ENCODE data around the gene CLDN20.

The CLDN20 gene, protein sequence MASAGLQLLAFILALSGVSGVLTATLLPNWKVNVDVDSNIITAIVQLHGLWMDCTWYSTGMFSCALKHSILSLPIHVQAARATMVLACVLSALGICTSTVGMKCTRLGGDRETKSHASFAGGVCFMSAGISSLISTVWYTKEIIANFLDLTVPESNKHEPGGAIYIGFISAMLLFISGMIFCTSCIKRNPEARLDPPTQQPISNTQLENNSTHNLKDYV

DNA sequence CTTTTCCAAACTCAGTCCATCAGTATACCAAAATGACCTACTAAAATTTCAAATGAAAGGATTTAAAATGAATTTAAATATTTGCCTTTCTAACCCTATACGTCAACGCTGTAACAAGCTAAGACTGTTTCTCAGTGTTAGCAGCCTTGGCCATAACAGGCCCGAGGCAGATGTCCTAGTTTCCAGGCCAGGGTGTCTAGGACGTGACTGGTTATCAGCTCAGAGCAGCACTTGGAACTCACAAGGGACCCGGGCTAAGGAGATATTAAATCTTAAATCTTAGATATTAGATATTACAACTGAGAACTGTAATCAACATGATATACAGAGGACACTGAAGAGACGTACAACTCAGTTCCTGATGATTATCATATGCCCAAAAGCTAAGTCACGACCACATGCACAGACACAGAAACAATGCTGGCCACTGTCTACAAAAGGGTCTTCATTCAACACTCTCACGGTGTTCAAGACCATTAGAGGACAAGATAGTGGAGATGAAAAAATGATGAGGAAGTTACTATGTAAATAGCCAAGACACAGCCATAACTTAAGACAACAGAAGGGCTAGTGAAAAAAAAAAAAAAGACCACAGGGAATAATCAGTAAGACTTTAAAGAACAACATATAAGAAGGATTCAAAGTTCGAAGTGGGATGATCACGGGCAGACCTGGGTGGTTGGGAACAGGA, at the start of gene CLDN20:
Gene CLDN20 (plus strand): TSS at position 641 of the 691 bp plus-strand sequence. CDS start 11,707 bp downstream, outside the sequence.
- TF ChIP-seq, protein P1, sequence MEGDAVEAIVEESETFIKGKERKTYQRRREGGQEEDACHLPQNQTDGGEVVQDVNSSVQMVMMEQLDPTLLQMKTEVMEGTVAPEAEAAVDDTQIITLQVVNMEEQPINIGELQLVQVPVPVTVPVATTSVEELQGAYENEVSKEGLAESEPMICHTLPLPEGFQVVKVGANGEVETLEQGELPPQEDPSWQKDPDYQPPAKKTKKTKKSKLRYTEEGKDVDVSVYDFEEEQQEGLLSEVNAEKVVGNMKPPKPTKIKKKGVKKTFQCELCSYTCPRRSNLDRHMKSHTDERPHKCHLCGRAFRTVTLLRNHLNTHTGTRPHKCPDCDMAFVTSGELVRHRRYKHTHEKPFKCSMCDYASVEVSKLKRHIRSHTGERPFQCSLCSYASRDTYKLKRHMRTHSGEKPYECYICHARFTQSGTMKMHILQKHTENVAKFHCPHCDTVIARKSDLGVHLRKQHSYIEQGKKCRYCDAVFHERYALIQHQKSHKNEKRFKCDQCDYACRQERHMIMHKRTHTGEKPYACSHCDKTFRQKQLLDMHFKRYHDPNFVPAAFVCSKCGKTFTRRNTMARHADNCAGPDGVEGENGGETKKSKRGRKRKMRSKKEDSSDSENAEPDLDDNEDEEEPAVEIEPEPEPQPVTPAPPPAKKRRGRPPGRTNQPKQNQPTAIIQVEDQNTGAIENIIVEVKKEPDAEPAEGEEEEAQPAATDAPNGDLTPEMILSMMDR (IDR thresholded peaks at IDR 0.05) = no peak

DNA sequence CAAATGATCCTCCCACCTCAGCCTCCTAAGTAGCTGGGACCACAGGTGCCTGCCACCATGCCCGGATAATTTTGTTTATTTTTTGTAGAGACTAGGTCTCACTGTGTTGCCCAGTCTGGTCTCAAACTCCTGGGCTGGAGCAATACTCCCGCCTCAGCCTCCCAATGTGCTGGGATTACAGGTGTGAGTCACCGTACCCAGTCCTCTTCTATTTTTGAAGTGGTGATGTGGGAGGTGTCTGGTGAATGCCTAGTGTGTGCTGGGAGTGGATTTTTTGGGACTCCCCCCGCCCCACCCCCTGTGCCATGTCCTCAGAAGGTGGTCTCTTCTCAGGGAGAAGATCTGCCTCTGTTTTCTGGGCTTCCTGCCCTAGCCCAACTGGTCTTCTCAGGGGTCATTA, 47.9 kb upstream of the CLDN20 start:
- TF ChIP-seq, protein P1 (IDR thresholded peaks at IDR 0.05) = no peak

DNA sequence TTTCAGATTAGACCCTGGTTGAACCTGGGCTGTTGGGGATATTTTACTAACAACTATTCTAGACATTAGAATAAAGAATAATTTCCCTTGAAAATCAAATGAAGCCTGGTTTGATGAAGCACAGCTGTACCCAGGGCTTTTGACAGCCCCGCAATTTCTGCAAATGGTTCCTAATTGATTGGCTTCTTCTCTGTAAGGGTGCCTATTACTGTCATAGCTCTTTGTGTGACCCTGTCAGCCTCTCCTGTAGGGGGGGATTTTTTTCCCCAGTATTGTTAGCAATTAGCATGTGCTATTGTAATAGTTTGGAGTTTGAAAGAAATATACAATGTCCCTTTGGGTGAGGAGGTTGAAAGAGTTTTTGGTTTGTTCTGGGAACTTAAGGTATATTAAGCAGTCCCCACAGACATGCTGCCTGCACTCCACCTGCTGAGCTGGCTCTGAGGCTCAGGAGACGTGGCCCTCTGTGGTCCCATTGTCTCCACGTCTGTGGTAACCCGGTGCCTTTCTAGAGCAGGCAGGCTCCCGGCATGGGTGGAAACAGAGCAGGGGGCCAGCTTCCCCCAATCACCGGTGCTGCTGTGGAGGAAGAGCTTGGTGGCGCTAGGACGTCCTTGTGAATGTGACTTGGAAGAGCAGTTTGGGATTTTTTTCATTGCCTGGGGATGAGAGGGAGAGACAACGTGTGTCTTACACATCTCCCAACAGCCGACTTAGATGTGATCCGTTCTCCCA, 47.3 kb upstream of the CLDN20 start:
- TF ChIP-seq, protein P1 (IDR thresholded peaks at IDR 0.05) = no peak

DNA sequence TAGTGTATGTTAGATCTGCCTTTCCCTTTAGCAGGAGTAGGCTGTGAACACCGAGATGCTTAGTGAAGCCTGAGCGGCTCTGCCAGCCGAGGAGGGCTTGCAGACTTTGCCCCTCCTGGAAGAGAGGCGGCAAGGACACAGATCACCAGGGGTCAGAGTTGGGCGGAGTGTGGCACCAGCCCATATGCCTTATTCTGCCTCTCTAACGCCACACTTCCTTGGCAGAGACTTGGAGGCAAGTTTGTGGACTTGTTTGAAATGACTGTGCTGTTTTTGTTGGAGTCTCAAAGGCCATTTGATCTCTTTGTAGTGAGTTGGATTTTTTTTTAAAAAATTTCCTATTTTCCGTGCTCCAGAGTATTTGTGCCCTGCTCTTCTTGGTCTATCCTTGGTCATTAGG, 44.5 kb upstream of the CLDN20 start:
- TF ChIP-seq, protein P1 (IDR thresholded peaks at IDR 0.05) = no peak

DNA sequence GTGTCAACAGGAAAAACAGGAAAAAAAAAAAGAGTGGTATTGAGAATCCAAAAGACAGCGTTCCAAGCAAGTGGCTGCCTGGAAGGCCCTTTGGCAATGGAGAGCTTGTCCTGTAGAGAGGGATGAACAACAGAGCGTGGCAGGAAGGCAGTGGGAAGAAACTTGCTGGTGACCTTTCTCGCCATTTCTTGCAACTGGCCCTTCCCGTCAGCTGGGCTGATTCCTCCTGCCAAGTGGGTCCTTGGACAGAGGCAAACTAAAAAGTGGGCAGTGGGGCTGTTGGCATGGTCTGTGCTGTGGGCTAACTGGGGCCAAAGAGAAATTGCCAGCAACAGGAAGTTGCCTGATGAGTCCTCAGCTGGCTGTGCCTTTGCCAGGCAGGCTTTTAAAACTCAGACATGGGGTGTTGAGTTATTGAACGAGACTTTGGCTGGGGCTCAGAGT, 43.9 kb upstream of the CLDN20 start:
- TF ChIP-seq, protein P1 (IDR thresholded peaks at IDR 0.05) = no peak

DNA sequence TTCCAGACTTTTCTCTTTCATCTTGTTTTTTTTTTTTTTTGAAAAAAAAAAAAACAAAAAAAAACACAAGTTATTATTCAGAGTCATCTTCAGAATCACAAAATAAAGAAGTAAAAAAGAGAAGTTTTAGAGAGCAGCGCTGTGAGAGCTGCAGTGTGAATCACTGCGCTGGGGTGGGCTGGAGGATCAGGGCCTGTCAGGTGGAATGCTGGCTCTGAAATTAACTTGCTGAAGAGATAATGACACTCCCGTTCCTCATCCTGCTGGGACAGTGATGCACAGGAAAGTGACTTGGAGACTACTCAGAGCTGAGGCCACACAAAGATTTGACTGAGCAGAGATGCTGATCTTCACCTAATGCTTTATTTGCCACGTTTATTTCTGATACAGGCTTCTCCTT, 42.7 kb upstream of the CLDN20 start:
- TF ChIP-seq, protein P1 (IDR thresholded peaks at IDR 0.05) = no peak

DNA sequence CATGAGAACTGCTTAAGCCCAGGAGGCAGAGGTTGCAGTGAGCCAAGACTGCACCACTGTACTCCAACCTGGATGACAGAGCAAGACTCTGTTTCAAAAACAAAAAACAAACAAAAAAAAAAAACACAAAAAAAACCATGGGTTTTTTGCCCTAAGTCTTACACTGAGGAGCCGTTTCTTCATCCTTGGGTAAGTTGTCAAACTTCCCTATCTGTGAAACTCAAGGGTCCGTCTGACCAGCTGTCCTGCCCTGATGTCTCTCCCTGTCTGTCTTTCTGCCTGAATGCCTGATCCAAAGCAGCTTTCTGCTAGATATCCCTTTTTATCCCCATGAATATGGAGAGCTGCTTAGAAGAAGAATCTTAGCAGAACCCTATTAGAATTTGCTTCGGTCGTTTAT, 41.3 kb upstream of the CLDN20 start:
- TF ChIP-seq, protein P1 (IDR thresholded peaks at IDR 0.05) = no peak
